ENCODE data around the gene SLC24A3.

The SLC24A3 gene

GRCh38 chr20:19347943-19348456 is 135.6 kb downstream of the SLC24A3 start:
- DNase-seq, result no peak

- no peak for DNase-seq
Measured at GRCh38 chr20:19348582-19348981, 136.1 kb downstream of the SLC24A3 start.

- no peak for DNase-seq
Measured at GRCh38 chr20:19349879-19350278, 137.4 kb downstream of the SLC24A3 start.

- DNase-seq, result no peak
Measured at GRCh38 chr20:19351542-19351941, 139.1 kb downstream of the SLC24A3 start.

- no peak for DNase-seq
Measured at GRCh38 chr20:19354950-19355349, 142.5 kb downstream of the SLC24A3 start.

- no peak for DNase-seq
Measured at GRCh38 chr20:19361790-19362189, 149.3 kb downstream of the SLC24A3 start.

GRCh38 chr20:19363476-19363875 is 151.0 kb downstream of the SLC24A3 start:
- DNase-seq, result no peak

- no peak for DNase-seq
Measured at GRCh38 chr20:19367591-19367990, 155.1 kb downstream of the SLC24A3 start.

- no peak for DNase-seq
Measured at GRCh38 chr20:19368351-19368750, 155.9 kb downstream of the SLC24A3 start.

GRCh38 chr20:19370076-19371075 is 157.9 kb downstream of the SLC24A3 start:
- DNase-seq, result no peak

GRCh38 chr20:19371112-19371511 is 158.7 kb downstream of the SLC24A3 start:
- DNase-seq, result no peak

- no peak for DNase-seq
Measured at GRCh38 chr20:19374216-19374615, 161.8 kb downstream of the SLC24A3 start.

GRCh38 chr20:19375395-19375794 is 163.0 kb downstream of the SLC24A3 start:
- no peak for DNase-seq

- DNase-seq, result no peak
Measured at GRCh38 chr20:19375801-19376200, 163.4 kb downstream of the SLC24A3 start.

- no peak for DNase-seq
Measured at GRCh38 chr20:19376451-19377229, 164.2 kb downstream of the SLC24A3 start.

- DNase-seq, result no peak
Measured at GRCh38 chr20:19378058-19378457, 165.6 kb downstream of the SLC24A3 start.

GRCh38 chr20:19380211-19380610 is 167.8 kb downstream of the SLC24A3 start:
- DNase-seq, result no peak

- DNase-seq, result no peak
Measured at GRCh38 chr20:19381947-19382346, 169.5 kb downstream of the SLC24A3 start.

GRCh38 chr20:19382386-19383340 is 170.2 kb downstream of the SLC24A3 start:
- no peak for DNase-seq

- DNase-seq, result no peak
Measured at GRCh38 chr20:19384940-19385339, 172.5 kb downstream of the SLC24A3 start.

- DNase-seq, result no peak
Measured at GRCh38 chr20:19387251-19387650, 174.8 kb downstream of the SLC24A3 start.

Data from HCEC 1CT (cell line).